ENCODE data around the gene SGCE.
"Not testable (repeated sequence)": the region's sequence is repeated elsewhere in the genome, so short reads cannot be mapped to it uniquely, and the experiment has no call there.

SGCE gene, protein sequence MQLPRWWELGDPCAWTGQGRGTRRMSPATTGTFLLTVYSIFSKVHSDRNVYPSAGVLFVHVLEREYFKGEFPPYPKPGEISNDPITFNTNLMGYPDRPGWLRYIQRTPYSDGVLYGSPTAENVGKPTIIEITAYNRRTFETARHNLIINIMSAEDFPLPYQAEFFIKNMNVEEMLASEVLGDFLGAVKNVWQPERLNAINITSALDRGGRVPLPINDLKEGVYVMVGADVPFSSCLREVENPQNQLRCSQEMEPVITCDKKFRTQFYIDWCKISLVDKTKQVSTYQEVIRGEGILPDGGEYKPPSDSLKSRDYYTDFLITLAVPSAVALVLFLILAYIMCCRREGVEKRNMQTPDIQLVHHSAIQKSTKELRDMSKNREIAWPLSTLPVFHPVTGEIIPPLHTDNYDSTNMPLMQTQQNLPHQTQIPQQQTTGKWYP

GRCh38 chr7:94655848-94656657, at the start of gene SGCE:
SGCE (minus strand) TSS chr7:94656133; CDS start chr7:94656098, 35 bp downstream.
- peak; percentile 88 for DNase-seq (ENCODE audit: low spot score)

GRCh38 chr7:94705155-94706021, 49.5 kb upstream of the SGCE start:
- not testable (repeated sequence) for DNase-seq (ENCODE audit: low spot score)

GRCh38 chr7:94701555-94701973, 45.6 kb upstream of the SGCE start:
- DNase-seq (ENCODE audit: low spot score) = no peak

DNA sequence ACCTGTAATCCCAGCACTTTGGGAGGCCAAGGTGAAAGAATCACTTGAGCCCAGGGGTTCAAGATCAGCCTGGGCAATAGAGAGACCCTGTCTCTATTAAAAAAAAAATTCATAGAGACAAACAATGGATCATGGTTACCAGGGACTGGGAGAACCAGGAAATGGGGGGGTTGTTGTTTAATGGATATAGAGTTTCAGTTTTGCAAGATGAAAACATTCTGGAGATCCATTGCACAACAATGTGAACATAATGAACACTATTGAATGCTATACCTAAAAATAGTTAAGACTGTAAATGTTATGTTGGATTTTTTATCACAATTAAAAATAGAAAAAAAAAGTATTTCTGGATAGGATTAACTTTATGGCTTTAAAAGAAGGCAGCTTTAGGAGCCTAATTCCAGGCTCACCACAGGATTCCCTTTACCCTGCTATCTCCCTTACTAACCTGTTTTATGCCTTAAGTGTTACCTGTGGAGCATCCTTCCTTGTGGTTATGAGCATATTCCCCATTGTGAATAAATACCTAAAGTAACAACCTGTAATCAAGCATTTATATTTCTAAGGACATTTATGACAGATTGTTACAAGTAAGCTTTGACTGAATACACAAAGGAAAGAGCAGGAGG, 45.1 kb upstream of the SGCE start:
- no peak for DNase-seq (ENCODE audit: low spot score)

DNA sequence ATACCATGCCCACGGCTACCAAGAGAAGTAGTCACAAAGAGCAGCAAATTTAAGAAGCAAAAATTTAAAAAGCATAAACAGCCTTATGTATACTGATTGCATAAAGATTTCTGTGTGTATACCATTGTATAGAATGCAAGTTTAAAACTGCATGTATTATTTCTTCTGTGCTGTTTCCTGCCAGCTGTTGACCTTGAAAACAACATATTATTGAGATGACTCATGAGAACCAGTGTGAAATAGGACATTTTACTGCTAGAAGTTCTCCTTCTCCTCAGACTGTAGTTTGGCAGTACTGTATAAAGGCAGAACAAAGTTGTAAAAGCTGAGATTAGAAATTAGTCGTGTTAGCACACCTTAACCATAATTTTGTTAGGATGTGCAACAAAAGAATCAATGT, 42.3 kb upstream of the SGCE start:
- no peak for DNase-seq (ENCODE audit: low spot score)

GRCh38 chr7:94697035-94697974, 41.4 kb upstream of the SGCE start:
- DNase-seq (ENCODE audit: low spot score) = no peak

DNA sequence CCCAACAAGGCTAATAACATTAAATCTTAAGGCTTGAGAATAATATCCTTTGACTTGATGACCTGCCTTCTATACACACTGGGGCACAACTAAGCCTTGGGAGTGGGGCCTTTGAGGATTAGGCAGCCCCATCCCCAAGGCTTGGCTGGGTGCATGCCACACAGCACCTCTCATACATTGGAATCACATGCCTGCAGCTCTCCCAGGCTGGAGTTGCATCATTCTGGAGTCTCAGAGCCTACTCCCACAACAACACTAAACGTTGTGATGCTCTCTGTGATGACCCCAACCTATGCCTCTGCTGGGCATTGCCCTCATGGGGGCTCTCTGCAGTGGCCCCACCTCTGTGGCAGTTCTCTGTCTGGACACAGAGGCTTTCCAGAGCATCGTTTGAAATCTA, 31.9 kb upstream of the SGCE start:
- DNase-seq (ENCODE audit: low spot score) = no peak

DNA sequence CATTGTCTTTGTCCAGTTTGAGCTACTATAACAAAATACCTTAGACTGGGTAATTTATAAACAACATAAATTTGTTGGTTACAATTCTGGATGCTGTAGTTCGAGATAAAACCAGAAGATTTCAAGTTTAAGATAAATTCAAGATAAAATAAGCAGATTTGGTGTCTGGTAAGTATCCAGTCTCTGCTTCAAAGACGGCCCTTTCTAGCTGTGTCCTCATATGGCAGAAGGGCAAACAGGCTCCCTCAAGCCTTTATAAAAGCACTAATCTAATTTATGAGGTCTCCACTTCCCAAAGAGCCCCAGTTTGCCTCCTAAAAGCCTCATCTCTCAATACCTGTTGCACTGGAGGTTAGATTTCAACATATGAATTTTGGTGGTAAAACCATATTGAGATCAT, 31.1 kb upstream of the SGCE start:
- DNase-seq (ENCODE audit: low spot score) = no peak

DNA sequence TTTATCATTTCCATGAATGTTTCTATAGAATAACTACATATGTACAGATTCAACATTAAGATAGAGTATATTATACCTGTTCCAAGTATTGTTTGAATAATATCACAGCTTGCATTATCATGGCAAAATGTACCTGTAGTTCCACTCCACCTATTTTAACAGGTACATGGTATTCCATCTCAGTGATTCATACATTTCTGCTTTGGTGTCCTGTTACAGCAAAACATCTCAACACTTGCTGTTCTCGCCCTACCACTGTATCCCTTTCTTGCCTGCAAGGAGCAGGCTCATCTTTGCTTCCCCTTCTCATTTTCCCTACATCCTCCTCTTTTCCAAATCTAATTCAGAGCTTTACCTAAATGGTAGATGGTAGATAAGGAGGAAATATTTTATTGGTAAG, 27.1 kb upstream of the SGCE start:
- DNase-seq (ENCODE audit: low spot score) = no peak

DNA sequence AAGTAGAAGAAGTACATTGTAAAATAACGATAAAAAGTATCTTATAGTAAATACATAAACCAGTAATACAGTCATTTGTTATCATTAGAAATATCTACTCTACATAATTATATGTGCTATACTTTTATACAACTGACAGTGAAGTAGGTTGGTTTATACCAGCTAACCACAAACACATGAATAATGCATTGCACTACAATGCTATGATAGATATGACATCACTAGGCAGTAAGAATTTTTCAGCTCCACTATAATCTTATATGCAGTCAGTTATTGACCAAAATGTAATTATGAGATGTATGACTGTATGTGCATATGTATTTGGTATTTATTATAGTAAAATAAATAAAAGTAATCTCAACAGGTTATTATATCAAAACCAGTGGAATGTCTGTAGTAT, 23.4 kb upstream of the SGCE start:
- no peak for DNase-seq (ENCODE audit: low spot score)

DNA sequence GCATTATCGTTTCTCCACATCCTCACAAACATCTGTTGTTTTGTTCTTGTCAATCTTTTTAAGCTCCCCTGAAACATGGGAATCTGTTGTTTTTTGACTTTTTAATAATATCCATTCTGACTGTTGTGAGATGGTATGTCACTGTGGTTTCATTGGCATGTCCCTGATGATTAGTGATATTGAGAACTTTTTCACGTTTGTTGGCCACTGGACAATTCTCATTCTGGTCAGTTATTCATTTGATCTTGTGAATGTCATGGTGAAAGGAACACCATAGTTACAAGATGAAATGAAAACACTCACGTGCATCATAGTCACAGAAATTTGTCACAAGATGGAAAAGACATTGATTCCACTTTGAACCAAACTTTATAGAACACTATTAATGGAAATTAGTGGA, 20.5 kb upstream of the SGCE start:
- DNase-seq (ENCODE audit: low spot score) = no peak

GRCh38 chr7:94675356-94675755, 19.4 kb upstream of the SGCE start:
- no peak for DNase-seq (ENCODE audit: low spot score)

GRCh38 chr7:94671444-94672235, 15.7 kb upstream of the SGCE start:
- DNase-seq (ENCODE audit: low spot score) = no peak

DNA sequence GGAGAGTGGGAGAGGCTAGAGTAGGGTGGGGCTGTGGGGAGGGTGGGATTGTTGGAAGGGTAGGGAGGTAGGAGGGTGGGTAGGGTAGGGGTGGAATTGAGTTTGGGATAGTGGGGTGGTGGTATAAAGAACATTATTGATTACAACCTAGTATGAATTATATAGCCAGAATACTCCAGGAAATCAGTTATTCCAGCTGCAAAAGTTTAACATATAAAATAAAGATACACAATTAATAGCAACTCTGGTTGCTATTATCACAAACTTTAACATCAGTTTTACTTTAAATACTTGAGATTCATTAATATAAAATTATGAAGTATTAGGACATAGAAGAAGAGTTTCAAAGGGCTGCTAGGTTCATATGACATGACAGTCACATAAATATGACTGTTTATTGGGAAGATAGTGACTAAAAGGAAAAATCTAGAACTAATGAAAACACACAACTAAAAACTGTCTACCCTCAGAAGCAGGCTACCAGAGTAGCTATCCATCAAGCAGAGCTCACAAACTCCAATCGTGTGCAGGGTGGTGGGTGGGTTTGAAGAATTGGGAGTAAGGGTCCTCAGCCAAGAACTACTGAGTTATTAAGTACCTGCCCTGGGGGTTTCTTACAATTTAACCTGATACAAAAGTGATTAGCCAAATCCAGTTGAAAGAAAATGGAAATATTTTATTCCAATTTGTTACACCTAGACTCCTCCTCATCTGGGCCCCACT, 14.0 kb upstream of the SGCE start:
- DNase-seq (ENCODE audit: low spot score) = no peak

- DNase-seq (ENCODE audit: low spot score) = no peak
These were observed 11.1 kb upstream of the SGCE start for GRCh38 chr7:94666879-94667587.

- no peak for DNase-seq (ENCODE audit: low spot score)
These were observed 9.5 kb upstream of the SGCE start for GRCh38 chr7:94665426-94665825.

GRCh38 chr7:94664023-94664422, 8.1 kb upstream of the SGCE start:
- DNase-seq (ENCODE audit: low spot score) = no peak

DNA sequence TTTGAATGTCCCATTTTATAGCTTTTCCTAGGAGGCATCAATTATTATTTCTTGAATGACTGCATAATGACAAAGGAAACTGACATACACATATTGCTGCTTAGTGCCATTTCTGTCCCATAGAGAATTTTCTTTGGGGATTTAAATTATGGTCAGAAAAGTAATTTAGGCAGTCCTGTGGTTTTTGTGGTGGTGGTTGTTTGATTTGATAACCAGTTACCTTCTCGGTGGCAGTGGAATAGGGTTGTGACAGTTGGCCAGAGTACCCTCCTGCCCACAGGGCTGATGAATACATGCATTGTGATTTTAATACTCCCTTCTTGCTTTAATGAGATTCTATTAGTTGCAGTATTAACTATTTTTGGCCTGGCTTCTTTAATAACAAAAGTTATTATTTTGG, 6.6 kb upstream of the SGCE start:
- DNase-seq (ENCODE audit: low spot score) = no peak
